MCF 10A (cell line): ENCODE results near the gene TP53BP1. TPM values are rescaled to one million over a fixed set of nuclear protein-coding genes. Genes with fewer than 3 reads are reported as not detected.

Experiments
- BruUV-seq: library from RNA; stranded (reverse); fragments of 400-500 nt; replicated peaks from 2 replicates; lab custom pipeline; 2021; lab: Mats Ljungman, UMichigan
- CTCF ChIA-PET: fragments of 300-600 bp; sonication (Branson Sonifier 250); formaldehyde crosslinking; extraction: SDS; loops from one replicate; lab custom pipeline; 2021; ENCODE audit warnings: antibody characterized with exemption, inconsistent platforms; lab: Yijun Ruan, JAX
- POLR2A ChIA-PET: fragments of 300-600, 350-650 bp; sonication (Branson Sonifier 250); formaldehyde crosslinking; extraction: SDS; loops from one replicate; lab custom pipeline; 2020; ENCODE audit warnings: antibody characterized with exemption, inconsistent platforms; lab: Yijun Ruan, JAX
- DNase-seq: peaks from one replicate; pipeline ENCODE4 v3.0.0-alpha.2; 2018; ENCODE audit not compliant: unreplicated experiment
- H3K27ac Mint-ChIP-seq: one replicate; pipeline ENCODE4 v1.8.0; 2022; ENCODE audit warnings: mild to moderate bottlenecking, low read depth, mixed read lengths; ENCODE audit not compliant: unreplicated experiment
- H3K27me3 Mint-ChIP-seq: one replicate; pipeline ENCODE4 v1.8.0; 2022; ENCODE audit warnings: mixed read lengths; ENCODE audit not compliant: insufficient read depth, unreplicated experiment
- H3K36me3 Mint-ChIP-seq: one replicate; pipeline ENCODE4 v1.8.0; 2022; ENCODE audit warnings: mild to moderate bottlenecking, moderate library complexity, mixed read lengths; ENCODE audit not compliant: insufficient read depth, unreplicated experiment
- H3K4me1 Mint-ChIP-seq: one replicate; pipeline ENCODE4 v1.8.0; 2022; ENCODE audit warnings: mixed read lengths; ENCODE audit not compliant: insufficient read depth, unreplicated experiment
- H3K4me3 Mint-ChIP-seq: one replicate; pipeline ENCODE4 v1.8.0; 2022; ENCODE audit warnings: mild to moderate bottlenecking, moderate library complexity, mixed read lengths; ENCODE audit not compliant: unreplicated experiment
- H3K9me3 Mint-ChIP-seq: one replicate; pipeline ENCODE4 v1.8.0; 2022; ENCODE audit warnings: mixed read lengths; ENCODE audit not compliant: unreplicated experiment
- intact Hi-C: fragments of 100-400 bp; cut with micrococcal nuclease; formaldehyde crosslinking; loops from 2 replicates; pipeline ENCODE4 v1.14.1; 2022
- total RNA-seq: library from RNA; stranded (reverse); gene quantifications from 2 replicates; pipeline ENCODE4 v1.2.3, GENCODE V29; 2022
- TF ChIP-seq, protein P1 (sequence below): fragments of 200-600 bp; IDR thresholded peaks from one replicate; pipeline ENCODE4 v1.8.0; 2022; ENCODE audit warnings: antibody characterized with exemption, mild to moderate bottlenecking; ENCODE audit not compliant: unreplicated experiment

The TP53BP1 gene
- total RNA-seq, 1 experiment from 2014 or later: 38.8 TPM

DNA sequence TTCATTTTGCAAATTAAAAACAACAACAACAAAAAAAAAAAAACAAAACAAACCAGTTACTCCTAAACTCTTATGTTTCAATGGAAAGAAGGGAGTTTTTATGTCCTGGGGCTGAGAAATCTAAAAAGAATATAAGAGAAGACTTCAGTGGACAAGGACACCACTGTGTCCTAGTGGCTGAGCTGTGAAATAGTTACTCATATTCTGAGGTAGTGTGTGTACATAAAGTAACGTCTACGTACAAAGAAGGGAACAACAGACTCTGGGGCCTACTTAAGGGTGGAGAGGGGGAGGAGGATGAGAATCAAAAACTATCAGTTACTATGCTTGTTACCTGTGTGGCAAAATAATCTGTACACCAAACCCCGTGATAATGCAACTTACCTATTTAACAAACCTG is 6.0 kb upstream of the TP53BP1 start:
- H3K9me3 Mint-ChIP-seq: no peaks in the 10 kb centered on the region
- no peaks in the 10 kb centered on the region for H3K27me3 Mint-ChIP-seq
- H3K27ac Mint-ChIP-seq: no peak overlapping the region
- TF ChIP-seq, protein P1, sequence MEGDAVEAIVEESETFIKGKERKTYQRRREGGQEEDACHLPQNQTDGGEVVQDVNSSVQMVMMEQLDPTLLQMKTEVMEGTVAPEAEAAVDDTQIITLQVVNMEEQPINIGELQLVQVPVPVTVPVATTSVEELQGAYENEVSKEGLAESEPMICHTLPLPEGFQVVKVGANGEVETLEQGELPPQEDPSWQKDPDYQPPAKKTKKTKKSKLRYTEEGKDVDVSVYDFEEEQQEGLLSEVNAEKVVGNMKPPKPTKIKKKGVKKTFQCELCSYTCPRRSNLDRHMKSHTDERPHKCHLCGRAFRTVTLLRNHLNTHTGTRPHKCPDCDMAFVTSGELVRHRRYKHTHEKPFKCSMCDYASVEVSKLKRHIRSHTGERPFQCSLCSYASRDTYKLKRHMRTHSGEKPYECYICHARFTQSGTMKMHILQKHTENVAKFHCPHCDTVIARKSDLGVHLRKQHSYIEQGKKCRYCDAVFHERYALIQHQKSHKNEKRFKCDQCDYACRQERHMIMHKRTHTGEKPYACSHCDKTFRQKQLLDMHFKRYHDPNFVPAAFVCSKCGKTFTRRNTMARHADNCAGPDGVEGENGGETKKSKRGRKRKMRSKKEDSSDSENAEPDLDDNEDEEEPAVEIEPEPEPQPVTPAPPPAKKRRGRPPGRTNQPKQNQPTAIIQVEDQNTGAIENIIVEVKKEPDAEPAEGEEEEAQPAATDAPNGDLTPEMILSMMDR: no peak
- CTCF ChIA-PET: interaction anchor here (0.6 to 0.9 kb wide), 2 partner anchors 8 to 297 kb away, joined by 3 to 4 read pairs; no protein-coding TSS in a partner anchor
- POLR2A ChIA-PET: interaction anchor here (0.7 kb wide), 1 partner anchor 12 kb away, joined by 3 read pairs; no protein-coding TSS in a partner anchor
- no peaks in the 10 kb centered on the region for H3K36me3 Mint-ChIP-seq
- intact Hi-C loops: no loop called here
- no TSS peak for BruUV-seq
- H3K4me3 Mint-ChIP-seq: no peak overlapping the region
- no peak for DNase-seq
- H3K4me1 Mint-ChIP-seq: no peaks in the 10 kb centered on the region

DNA sequence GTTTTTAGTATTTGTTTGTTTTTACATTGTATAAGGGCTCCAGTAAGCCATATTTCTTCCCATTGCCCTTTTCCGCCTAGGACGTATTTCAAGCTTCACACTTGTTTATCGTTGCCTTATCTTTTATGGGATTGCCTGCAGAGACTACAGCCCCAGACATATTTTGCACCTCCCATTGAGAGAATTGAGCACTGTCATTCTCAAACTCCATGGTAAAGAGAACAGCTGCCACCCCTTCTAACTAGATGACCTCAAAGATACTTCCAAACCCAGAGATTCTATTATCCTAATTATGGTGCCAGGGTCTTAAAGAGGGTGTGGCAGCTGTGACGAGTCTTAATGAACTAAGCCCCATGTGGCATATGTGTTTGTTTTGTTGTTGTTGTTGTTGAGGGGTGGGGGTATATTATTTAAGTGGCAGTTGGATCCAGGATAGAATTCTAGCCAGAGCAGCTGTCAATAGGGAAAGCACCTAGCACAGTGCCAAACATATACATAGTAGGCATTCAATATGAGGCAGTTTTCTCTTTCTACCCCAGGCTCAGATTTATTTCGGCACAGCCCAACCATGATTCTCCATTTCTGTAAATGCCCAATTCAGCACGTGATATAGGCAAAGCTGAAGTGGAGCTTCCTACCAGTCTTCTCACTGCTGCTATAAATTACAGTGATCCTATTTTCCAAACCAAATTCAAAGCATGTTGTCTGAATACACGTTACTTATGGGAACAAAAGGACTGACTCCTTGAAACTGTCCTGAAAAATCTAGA is 932 bp upstream of the TP53BP1 start:
- peaks cover 9% of the 10 kb centered on the region for H3K4me1 Mint-ChIP-seq
- peak overlapping the region; percentile 91 for H3K27ac Mint-ChIP-seq
- no peak for DNase-seq
- intact Hi-C loops: no loop called here
- no peaks in the 10 kb centered on the region for H3K9me3 Mint-ChIP-seq
- H3K36me3 Mint-ChIP-seq: peaks cover 30% of the 10 kb centered on the region
- TF ChIP-seq, protein P1: no peak
- no peaks in the 10 kb centered on the region for H3K27me3 Mint-ChIP-seq
- H3K4me3 Mint-ChIP-seq: peak overlapping the region; percentile 82
- POLR2A ChIA-PET: interaction anchor here (0.6 to 5.3 kb wide), 11 partner anchors 7 to 933 kb away, joined by 3 to 60 read pairs (median 3); no protein-coding TSS in a partner anchor
- BruUV-seq: no TSS peak
- CTCF ChIA-PET: interaction anchor here (0.5 kb wide), 1 partner anchor 91 kb away, joined by 3 read pairs; no protein-coding TSS in a partner anchor

DNA sequence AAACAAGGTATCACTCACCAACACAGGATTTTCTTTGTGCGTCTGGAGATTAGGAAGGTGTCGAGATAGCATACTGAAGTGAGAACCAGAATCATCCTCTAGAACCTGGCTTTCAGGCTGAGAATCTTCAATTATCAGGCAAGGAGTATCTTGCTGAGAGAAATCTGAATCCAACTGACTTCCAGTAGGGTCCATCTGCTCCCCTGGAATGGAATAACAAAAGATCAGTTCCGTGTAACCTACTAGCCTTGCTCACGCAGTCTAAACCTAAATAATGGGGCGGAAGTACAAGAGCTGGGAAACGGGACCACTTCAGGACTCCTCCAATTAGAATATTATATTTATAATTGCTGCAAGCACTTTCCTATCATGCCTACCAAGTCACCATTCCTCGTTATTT is 690 bp downstream of the TP53BP1 start:
- no TSS peak for BruUV-seq
- TF ChIP-seq, protein P1: no peak
- H3K9me3 Mint-ChIP-seq: no peaks in the 10 kb centered on the region
- ChIA-PET POLR2A (interaction anchor here (1.0 to 5.3 kb wide), 6 partner anchors 9 to 122 kb away, joined by 3 to 60 read pairs (median 6); partner anchors contain the start of gene ZSCAN29), CTCF (interaction anchor here (0.6 kb wide), 1 partner anchor 50 kb away, joined by 3 read pairs; no protein-coding TSS in a partner anchor)
- H3K4me1 Mint-ChIP-seq: peaks cover 9% of the 10 kb centered on the region
- H3K27ac Mint-ChIP-seq: peak overlapping the region; percentile 91
- no peaks in the 10 kb centered on the region for H3K27me3 Mint-ChIP-seq
- H3K36me3 Mint-ChIP-seq: peaks cover 46% of the 10 kb centered on the region
- H3K4me3 Mint-ChIP-seq: peak overlapping the region; percentile 82
- intact Hi-C loops: no loop called here
- no peak for DNase-seq

DNA sequence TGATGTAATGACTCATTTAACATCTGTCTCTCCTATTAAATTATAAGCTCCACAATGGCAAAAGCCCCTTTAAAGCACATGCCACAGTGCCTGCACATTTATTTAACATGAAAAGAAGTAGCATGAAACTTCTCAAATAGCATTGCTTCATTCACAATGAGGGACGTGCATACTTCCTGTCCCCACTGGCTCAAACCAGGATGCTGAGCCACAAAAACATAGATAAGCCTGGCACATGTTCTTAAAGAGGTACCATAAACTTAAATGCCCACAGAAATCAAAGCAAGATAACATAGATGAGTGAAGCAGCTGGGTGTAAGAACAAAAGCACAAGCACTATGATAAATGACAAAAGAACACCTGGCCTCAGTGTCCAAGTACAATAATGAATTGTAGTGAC is 3.8 kb downstream of the TP53BP1 start:
- TF ChIP-seq, protein P1: no peak
- peaks cover 73% of the 10 kb centered on the region for H3K36me3 Mint-ChIP-seq
- intact Hi-C loops: no loop called here
- peaks cover 14% of the 10 kb centered on the region for H3K4me1 Mint-ChIP-seq
- no peaks in the 10 kb centered on the region for H3K27me3 Mint-ChIP-seq
- H3K9me3 Mint-ChIP-seq: no peaks in the 10 kb centered on the region
- H3K4me3 Mint-ChIP-seq: no peak overlapping the region
- ChIA-PET POLR2A (interaction anchor here (0.8 kb wide), 1 partner anchor 12 kb away, joined by 3 read pairs; no protein-coding TSS in a partner anchor), CTCF (interaction anchor here (0.6 to 0.7 kb wide), 3 partner anchors 18 to 134 kb away, joined by 3 read pairs; no protein-coding TSS in a partner anchor)
- DNase-seq: no peak
- no TSS peak for BruUV-seq
- no peak overlapping the region for H3K27ac Mint-ChIP-seq
